ENCODE measurements around the gene SLC66A2.
"Not testable (repeated sequence)": the region's sequence is repeated elsewhere in the genome, so short reads cannot be mapped to it uniquely, and the experiment has no call there.

Gene SLC66A2

DNA sequence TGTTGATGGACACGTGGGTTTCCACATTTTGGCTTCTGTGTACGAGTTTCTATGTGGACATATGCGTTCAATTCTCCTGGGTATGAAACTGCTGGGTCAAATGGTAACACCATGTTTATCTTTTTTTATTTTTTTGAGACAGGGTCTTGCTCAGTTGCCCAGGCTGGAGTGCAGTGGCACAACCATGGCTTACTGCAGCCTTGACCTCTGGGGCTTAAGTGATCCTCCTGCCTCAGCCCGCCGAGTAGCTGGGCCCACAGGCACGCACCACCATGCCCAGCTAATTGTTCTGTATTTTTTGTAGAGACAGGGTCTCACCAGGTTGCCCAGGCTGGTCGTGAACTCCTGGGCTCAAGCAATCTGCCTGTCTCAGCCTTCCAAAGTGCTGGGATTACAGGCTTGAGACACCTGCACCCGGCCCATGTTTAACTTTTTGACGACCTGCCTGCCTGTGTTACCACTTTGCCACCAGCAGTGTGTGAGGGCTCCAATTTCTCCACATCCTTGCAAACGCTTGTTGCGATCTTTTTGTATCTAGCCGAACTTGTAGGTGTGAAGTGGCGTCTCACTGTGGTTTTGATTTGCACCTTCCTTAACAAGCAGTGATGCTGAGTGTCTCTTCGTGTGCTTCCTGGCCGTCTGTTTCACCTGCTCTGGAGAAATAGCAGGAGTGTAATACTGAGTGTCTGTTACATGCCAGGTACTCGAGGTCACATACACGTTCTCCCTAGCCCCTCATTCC, 19.9 kb upstream of the SLC66A2 start:
- in situ Hi-C loops (cut with MboI; ENCODE audit: low sequenced_read_pairs): no loop called here

- in situ Hi-C loops (cut with MboI; ENCODE audit: low sequenced_read_pairs): no loop called here
Observed at GRCh38 chr18:79970419-79971133, 19.1 kb upstream of the SLC66A2 start.

DNA sequence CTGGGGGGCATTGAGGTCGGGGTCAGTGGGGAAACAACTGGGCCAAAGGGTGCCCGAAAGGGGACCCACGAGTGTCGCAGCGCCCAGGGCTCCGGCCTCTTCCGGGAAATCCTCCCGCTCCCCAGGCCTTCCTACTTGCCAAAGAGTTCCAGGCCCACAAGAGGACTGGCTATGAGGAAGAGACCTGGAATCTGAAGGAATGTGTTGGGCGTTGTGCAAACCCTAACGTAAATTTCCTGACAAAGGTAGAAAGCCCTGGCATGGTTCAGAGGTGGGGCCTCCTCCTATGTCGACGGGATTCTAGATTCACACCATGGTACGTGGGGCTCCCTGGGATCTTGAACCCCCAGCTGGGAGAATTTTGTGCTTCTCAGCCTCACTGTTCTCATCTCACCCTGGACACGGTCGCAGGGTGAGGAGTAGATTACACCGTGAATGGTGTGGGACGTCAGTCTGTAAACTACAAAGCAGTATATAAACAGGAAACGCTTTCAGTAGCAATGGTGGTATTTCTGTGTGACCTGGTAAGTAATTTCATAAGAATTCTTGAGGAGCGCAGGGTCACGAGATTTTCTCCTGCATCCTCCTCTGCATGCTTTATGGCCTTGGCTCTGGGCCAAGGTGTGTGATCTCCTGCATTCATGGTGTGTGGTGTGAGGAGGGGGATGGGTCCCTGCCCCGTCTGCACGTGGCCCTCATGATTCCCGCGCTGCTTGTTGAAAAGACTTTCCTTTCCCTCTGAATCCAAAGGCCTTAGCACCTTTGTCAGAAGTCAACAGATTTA, 13.9 kb upstream of the SLC66A2 start:
- in situ Hi-C loops (cut with MboI; ENCODE audit: low sequenced_read_pairs): no loop called here

GRCh38 chr18:79964330-79965118, 13.1 kb upstream of the SLC66A2 start, which contains the start of gene HSBP1L1:
Gene HSBP1L1 (plus strand): TSS chr18:79964643. CDS start chr18:79964736, 93 bp downstream.
- in situ Hi-C loops (cut with MboI; ENCODE audit: low sequenced_read_pairs): no loop called here

DNA sequence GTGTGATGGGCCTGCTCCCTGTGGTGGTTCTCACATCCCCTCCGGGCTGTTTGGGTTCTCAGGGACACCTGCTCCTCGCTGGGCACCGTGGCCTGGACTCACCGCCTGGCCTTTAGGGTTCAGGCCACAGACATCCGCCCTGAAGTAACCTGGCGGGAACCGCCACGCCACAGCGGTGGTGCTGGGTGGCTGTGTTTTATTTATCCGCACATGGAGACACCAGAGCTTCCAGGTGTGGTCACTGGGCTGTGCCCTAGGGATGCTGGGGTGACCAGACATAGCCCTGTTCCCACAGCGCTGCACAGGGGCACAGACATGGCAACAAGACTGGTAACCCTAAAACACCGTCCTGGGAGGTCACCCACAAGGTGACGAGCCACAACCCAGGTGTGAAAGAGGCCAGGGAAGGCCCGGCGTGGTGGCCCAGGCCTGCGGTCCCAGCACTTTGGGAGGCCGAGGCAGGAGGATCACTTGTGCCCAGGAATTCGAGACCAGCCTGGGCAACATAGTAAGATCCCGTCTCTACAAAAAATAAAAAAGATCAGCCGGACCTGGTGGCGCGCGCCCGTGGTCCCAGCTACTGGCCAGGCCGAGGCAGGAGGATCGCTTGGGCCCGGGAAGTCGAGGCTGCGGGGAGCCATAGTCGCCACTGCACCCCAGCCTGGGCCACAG, 12.3 kb upstream of the SLC66A2 start:
- in situ Hi-C loops (cut with MboI; ENCODE audit: low sequenced_read_pairs): no loop called here

DNA sequence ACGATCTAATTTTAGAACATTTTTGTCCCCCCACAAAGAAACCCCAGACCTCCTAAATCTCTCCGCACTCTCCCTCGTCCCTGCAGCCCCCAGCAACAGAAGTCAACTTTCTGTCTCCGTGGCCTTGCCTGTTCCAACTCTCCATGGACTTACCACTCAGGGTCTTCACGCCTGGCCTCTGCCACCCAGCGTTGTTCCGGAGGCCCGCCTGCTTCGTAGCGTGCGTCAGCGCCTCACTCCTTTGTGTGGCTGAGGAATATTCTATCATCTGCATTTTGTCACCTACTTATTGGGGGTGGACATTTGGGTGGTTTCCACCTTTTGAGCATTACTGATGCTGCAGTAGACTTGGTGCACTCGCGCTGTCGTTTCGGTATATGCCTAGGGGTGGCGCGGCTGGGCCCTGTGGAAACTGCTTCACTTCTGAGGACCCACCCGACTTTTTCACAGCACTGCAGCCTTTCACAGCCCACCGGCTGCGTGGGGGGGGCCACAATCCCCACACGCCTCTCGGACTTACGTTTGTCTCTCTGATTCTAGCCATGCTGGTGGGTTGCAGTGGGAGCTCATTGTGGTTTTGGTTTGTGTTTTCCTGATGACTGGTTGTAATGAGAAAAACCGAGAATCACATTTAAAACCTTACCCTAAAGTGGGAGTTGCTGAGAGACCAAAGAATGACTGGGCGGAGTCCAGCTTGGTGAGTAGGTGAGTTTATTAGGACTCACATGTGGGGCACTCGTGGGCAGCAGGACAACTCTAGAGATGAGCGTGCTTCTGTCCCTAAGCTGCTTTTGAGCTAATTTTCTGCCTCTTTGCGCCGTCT, 11.6 kb upstream of the SLC66A2 start:
- in situ Hi-C loops (cut with MboI; ENCODE audit: low sequenced_read_pairs): no loop called here

- in situ Hi-C loops (cut with MboI; ENCODE audit: low sequenced_read_pairs): no loop called here
Observed at GRCh38 chr18:79962311-79962710, 10.9 kb upstream of the SLC66A2 start.

DNA sequence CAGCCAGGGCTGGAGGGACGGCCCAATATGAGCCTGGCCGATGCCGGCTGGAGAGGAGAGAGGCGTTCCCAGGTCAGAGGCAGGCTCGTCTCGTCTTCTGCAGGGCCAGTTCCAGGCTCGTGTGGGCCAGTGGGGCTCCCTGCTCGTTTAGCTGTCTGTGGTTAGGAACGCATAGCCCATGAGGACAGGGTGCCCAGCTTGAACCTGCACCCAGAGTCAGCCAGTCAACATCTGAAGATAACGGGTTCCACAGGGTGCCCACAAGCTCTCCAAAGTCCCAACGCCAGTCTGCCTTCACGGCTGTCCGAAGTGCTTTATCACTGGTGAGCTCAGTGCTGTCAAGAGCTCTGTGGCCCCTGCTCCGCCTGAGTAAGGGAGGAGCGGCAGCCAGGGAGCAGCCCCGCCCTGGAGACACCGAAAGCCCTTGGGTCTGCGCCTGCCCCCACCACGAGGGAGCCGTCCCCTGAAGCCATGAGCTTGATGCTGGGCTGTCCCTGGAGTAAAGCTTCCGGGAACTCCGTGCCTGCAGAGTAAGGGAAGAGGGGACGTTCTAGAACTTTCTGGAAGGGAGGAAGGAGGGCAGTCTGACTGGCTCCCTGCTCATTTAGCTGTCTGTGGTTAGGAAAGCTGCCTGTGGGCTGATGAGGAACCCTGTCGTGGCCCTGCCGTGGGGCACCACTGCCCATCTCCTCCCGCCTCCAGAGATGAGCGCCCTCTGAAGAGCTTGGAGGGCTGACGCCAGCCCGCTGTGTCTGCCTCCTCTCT, 10.3 kb upstream of the SLC66A2 start:
- in situ Hi-C loops (cut with MboI; ENCODE audit: low sequenced_read_pairs): no loop called here

DNA sequence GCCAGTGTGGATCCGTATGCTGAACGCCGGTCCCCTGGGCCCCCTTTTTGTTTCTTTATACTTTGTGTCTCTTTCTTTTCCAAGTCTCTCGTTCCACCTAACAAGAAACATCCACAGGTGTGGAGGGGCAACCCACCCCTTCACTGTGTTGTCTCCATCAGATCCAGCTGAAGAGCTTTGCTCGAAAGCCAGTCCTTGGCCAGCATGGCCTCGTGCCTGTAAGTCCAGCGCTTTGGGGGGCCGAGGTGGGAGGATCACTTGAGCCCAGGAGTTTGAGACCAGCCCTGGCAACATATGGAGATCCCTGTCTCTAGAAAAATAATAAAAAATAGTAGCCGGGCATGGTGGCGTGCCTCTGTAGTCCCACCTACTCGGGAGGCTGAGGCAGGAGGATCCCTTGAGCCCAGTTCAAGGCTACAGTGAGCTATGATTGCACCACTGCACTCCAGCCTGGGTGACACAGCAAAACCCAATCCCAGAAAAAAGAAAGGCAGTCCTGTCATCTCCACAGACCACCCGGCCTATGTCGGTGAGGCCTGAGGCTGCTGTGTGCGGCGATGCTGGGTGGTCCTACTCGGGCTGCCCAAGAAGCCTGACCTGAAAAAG, 9.6 kb upstream of the SLC66A2 start:
- in situ Hi-C loops (cut with MboI; ENCODE audit: low sequenced_read_pairs): no loop called here

DNA sequence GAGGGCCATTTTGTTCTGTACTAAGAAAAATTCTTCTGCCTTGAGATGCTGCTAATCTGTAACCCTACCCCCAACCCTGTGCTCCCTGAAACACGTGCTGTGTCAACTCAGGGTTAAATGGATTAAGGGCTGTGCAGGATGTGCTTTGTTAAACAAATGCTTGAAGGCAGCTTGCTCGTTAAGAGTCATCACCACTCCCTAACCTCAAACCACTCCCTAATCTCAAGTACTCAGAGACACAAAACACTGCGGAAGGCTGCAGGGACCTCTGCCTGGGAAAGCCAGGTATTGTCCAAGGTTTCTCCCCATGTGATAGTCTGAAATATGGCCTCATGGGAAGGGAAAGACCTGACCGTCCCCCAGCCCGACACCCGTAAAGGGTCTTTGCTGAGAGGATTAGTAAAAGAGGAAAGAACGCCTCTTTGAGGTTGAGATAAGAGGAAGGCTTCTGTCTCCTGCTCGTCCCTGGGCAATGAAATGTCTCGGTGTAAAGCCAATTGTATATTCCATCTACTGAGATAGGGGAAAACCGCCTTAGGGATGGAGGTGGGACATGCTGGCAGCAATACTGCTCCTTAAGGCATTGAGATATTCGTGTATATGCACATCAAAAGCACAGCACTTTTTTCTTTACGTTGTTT, 8.8 kb upstream of the SLC66A2 start:
- in situ Hi-C loops (cut with MboI; ENCODE audit: low sequenced_read_pairs): not testable (repeated sequence)

DNA sequence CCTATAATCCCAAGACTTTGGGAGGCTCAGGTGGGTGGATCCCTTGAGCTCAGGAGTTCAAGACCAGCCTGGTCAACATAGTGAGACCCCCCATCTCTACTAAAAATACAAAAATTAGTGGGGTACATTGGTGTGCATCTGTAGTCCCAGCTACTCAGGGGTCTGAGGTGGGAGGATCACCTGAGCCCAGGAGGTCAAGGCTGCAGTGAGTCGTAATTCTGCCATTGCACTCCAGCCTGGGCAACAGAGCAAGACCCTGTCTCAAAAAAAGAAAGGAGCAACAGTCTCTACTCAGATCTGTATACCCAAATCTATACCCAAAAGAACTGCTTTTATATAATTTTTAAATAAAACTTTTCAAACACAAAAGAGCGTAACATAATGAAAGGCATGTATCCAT, 7.5 kb upstream of the SLC66A2 start:
- in situ Hi-C loops (cut with MboI; ENCODE audit: low sequenced_read_pairs): no loop called here

DNA sequence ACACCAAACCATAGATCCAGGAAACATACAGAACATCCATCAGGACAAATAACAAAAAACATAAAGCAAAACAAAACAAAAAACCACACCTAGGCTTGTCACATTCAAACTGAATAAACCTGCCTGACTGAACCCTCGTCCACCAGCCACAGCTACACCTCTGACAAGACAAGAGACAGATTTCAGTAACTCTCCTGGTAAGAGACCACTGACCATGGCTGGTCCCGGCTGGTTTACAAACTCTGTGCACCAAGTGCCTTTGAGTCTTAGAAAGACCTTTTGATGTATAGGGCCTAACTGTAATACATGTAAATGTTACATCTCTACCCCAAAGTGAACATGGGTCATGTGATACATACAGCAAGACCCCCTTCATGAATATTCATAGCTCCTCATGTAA, 4.8 kb upstream of the SLC66A2 start:
- in situ Hi-C loops (cut with MboI; ENCODE audit: low sequenced_read_pairs): no loop called here

DNA sequence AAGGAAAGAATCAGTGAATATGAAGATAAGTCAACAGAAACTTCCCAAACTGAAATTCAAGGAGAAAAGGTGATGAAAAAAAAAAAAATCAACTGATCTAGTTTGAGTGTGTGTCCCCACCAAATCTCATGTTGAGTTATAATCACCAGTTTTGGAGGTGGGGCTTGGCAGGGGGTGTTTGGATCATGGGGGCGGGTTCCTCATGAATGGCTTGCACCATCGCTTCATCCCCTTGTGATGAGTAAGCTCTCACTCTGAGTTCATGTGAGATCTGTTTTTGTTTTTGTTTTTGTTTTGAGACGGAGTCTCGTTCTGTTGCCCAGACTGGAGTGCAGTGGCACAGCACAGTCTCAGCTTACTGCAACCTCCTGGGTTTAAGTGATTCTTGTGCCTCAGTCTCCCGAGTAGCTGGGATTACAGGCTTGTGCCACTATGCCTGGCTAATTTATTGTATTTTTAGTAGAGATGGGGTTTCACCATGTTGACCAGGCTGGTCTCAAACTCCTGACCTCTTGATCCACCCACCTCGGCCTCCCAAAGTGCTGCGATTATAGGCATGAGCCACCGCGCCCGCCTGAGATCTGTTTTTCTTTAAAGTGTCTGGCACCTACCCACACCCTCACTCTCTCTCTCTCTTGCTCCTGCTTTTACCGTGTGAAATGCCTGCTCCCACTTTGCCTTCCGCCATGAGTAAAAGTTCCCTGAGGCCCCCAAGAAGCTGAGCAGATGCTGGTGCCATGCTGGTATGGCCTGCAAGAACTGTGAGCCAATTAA, 4.0 kb upstream of the SLC66A2 start:
- in situ Hi-C loops (cut with MboI; ENCODE audit: low sequenced_read_pairs): no loop called here

DNA sequence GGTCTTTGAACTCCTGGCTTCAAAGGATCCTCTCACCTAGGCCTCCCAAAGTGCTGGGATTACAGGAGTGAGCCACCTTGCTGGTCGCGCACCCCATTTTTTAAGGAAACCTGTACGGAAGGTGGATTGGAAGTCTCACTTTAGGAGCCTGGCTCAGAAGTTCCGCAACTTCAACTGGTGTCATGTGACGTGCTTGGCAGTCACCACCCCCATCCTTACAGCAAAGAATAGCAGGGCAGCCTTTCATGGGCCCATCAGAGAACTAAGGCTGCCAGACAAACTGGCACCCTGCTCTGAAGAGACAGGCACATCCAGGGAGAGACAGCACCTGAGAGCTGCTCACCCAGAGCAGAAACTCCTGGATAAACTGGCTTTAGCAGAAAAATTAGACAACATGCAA, 3.3 kb upstream of the SLC66A2 start:
- in situ Hi-C loops (cut with MboI; ENCODE audit: low sequenced_read_pairs): no loop called here

GRCh38 chr18:79953971-79954651, 2.7 kb upstream of the SLC66A2 start:
- in situ Hi-C loops (cut with MboI; ENCODE audit: low sequenced_read_pairs): no loop called here

- in situ Hi-C loops (cut with MboI; ENCODE audit: low sequenced_read_pairs): no loop called here
Observed at GRCh38 chr18:79952996-79953559, 1.6 kb upstream of the SLC66A2 start.

All from HL-60/S4 treated with retinoic acid at 250 ng/mL for 4 days and 3 days (cell line).